GM19043 (cell line): ENCODE data around the gene OSTM1.
"Not testable (repeated sequence)": the region's sequence is repeated elsewhere in the genome, so short reads cannot be mapped to it uniquely, and the experiment has no call there.

Source experiments
- ATAC-seq: cut with Tn5 transposase; IDR thresholded peaks from one replicate; pipeline ENCODE4 v1.9.1; 2021; ENCODE audit warnings: low read depth; ENCODE audit not compliant: unreplicated experiment

The OSTM1 gene

DNA sequence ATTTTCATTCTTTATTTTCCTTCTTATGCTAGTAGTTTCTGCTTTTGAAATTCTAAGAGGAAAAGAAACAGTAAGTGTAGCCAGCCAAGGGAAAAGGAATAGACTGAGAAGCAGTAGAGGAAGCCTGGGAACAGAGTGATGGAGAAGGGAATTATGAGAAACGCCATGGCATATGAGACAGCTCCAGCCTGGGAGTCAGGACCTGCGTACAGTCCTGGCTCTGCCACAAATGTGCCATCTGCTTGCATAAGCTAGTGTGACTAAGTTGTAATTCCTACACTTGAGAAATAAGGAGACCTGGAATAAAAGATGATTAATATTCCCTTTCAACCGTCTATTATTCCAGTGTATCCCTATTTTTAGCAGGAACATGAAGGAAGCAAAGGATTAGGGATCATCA lies 47.5 kb downstream of the OSTM1 start:
- no peak for ATAC-seq

DNA sequence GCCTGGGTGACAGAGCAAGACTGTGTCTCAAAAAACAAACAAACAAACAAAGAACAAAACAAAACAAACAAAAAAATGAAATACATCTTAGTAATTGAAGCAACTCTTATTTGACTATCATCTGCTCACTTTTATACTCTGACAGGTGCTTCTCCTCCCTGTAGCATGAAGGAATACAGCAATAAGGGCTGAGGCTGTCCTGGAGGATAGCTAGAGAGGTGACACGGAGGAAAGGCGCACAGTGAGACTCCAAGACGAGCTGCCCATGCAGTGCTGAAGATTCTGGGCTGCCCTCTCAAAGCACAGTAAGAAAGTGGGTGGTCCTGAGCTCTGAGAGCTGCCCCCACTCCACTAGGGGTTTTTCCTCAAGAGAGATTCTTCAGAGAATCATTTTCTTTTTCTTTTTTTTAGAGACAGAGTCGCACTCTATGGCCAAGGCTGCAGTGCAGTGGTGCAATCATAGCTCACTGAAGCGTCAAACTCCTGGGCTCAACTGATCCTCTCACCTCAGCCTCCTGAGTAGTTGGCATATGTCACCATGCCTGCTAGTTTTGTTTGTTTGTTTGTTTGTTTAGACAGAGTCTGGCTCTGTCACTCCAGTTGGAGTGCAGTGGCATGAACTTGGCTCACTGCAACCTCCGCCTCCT lies 50.0 kb downstream of the OSTM1 start:
- no peak for ATAC-seq

- no peak for ATAC-seq
These were observed 53.9 kb downstream of the OSTM1 start for GRCh38 chr6:108020472-108021116.

DNA sequence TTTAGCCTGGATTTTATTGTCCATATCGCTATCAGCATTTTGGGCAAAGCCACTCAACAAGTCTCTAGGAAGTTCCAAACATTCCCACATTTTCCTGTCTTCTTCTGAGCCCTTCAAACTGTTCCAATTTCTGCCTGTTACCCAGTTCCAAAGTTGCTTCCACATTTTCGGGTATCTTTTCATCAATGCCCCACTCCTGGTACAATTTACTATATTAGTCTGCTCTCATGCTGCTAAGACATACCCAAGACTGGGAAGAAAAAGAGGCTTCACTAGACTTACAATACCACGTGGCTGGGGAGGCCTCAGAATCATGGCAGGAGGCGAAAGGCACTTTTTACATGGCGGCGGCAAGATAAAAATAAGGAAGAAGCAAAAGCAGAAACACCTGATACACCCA lies 58.3 kb downstream of the OSTM1 start:
- not testable (repeated sequence) for ATAC-seq

GRCh38 chr6:108013787-108014439 lies 60.6 kb downstream of the OSTM1 start:
- ATAC-seq: no peak

DNA sequence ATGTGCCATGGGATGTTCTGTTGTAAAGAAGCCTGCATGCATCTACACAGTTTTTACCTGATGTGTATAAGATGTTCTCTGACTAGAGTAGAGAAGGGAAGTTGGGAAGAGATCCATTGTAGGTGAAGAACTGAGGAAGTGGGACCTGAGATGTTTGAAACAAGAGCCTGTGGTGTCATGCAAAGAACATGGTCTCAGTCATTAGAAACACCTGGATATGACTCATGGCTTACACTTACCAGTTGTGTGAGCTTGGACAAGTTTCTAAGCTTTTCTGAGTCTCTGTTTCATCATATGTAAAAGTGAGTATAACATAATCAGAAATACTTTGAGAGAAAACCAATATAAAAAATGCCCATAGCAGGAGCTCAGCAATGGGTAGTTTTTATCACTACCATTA lies 64.6 kb downstream of the OSTM1 start:
- ATAC-seq: no peak

DNA sequence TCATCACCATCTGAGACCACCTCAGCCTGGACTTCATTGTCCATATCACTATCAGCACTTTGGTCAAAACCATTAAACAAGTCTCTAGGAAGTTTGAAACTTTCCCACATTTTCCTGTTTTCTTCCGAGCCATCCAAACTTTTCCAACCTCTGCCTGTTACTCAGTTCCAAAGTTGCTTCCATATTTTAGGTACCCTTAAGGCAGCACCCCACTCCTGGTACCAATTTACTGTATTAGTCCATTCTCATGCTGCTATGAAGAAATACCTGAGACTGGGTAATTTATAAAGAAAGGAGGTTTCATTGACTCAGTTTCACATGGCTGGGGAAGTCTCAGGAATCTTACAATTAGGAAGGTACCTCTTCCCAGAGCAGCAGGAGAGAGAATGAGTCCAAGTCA lies 65.3 kb downstream of the OSTM1 start:
- ATAC-seq: not testable (repeated sequence)

DNA sequence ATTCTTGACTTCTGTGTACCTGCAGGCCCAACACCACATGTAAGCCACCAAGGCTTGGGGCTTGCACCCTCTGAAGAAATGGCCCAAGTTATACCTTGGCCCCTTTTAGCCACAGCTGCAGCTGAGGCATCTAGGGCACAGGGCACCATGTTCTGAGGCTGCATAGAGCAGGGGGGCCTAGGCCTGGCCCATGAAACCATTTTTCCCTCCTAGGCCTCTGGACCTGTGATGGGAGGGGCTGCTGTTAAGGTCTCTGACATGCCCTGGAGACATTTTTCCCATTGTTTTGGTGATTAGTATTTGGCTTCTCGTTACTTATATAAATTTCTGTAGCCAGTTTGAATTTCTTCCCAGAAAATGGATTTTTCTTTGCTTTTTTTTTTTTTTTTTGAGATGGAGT lies 66.2 kb downstream of the OSTM1 start:
- no peak for ATAC-seq

DNA sequence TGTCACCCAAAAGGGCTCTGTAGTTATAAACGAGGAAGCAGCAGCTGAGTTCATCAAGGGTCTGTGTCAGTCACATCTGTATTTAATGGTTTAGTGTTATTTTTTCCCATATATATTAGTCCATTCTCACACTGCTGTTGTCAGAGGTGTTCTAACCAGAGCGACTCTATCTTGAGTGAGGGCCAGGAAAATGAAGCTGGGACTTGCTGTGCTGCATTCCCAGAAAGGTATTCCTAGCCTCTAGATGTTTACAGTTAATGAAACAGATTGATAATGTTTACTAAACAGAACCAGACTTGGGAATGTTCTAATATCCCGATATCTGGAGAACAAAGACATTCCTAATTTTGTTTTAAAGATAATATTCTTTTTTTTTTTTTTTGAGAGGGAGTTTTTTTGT lies 68.6 kb downstream of the OSTM1 start:
- no peak for ATAC-seq

GRCh38 chr6:108004861-108005260 lies 69.7 kb downstream of the OSTM1 start:
- no peak for ATAC-seq

DNA sequence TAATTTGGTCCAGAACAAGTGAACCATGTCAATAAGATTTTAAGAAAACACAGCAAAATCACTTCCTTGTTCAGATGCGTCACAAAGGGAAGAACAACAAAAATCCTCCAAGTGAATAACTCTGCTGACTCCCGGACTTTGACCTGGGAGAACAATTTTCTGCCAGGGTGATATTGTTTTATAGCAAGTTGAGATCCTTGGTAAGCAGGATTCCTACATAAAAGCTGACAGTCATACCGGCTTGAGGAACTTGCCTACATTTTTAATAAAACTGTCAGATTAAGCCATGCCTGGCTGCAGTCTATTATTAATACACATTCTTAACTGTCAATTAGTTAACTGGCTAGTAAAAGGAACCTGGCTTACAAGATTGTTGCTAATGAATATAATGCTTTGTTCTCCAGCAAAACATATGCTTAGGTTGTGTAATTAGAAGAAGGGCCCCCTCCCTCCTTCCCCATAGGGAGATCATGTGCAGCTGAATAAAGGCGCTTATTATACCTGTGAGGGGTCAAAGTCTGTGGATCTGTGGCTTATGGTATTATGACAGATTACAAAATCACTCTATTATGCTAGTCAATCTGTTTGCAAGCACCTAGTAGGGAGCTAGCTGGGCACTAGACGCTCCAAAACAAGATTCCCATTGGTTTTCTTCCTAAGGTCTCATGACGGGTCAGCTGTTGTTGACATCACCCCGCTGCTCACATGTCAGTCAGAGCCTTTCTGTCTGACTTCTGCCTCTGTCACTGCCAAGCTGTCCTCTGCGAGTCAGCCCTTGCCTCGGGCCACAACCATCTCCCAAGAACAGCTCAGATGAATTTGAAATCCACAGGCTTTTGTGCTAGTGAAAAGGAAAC lies 71.9 kb downstream of the OSTM1 start:
- ATAC-seq: no peak

- no peak for ATAC-seq
These were observed 72.8 kb downstream of the OSTM1 start for GRCh38 chr6:108001696-108002231.

DNA sequence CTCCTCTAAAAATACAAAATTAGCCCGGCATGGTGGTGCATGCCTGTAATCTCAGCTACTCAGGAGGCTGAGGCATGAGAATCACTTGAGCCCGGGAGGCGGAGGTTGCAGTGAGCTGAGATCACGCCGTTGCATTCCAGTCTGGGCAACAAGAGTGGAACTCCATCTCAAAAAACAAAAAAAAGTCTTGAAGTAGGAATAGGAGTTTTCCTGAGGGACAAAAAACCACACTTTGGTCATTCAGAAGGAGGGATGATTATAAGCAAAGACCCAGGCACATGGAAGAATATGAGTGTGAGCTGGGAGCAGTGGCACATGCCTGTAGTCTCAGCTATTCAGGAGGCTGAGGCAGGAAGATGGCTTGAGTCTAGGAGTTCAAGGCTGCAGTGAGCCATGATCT lies 74.3 kb downstream of the OSTM1 start:
- ATAC-seq: not testable (repeated sequence)

- no peak for ATAC-seq
These were observed 75.2 kb downstream of the OSTM1 start for GRCh38 chr6:107999341-107999740.

GRCh38 chr6:107991772-107992550 lies 82.6 kb downstream of the OSTM1 start:
- ATAC-seq: no peak
